Loucy (cell line): ENCODE data around the gene TEKT4.
"Not testable (repeated sequence)": the region's sequence is repeated elsewhere in the genome, so short reads cannot be mapped to it uniquely, and the experiment has no call there.

Experiments
- H2AFZ ChIP-seq: fragments of 200-600 bp; sonication (generic); 2 replicates; pipeline ENCODE4 v1.6.0; 2016; ENCODE audit warnings: antibody characterized with exemption, mild to moderate bottlenecking, low read length, moderate library complexity
- H3F3A ChIP-seq: fragments of 200-600 bp; 2 replicates; pipeline ENCODE4 v1.6.0; 2016; ENCODE audit warnings: antibody characterized with exemption, low read depth, mild to moderate bottlenecking
- H3K27me3 ChIP-seq: fragments of 200-600 bp; sonication (generic); 2 replicates; pipeline ENCODE4 v1.6.1; 2014; ENCODE audit warnings: low read length, mild to moderate bottlenecking; ENCODE audit not compliant: insufficient read depth, poor library complexity, severe bottlenecking
- H3K36me3 ChIP-seq: fragments of 200-600 bp; sonication (generic); 2 replicates; pipeline ENCODE4 v1.6.1; 2016; ENCODE audit warnings: low read length; ENCODE audit not compliant: insufficient read depth
- H3K4me1 ChIP-seq: fragments of 200-600 bp; sonication (generic); 2 replicates; pipeline ENCODE4 v1.5.1; 2014; ENCODE audit warnings: low read length, mild to moderate bottlenecking; ENCODE audit not compliant: insufficient read depth, poor library complexity, severe bottlenecking
- H3K4me2 ChIP-seq: fragments of 200-600 bp; sonication (generic); 2 replicates; pipeline ENCODE4 v1.6.0; 2014; ENCODE audit warnings: antibody characterized with exemption, low read length, low read depth, mild to moderate bottlenecking; ENCODE audit not compliant: poor library complexity, severe bottlenecking
- H3K4me3 ChIP-seq: fragments of 200-600 bp; sonication (generic); 2 replicates; pipeline ENCODE4 v1.5.1; 2014; ENCODE audit warnings: low read length, mild to moderate bottlenecking, mixed read lengths; ENCODE audit not compliant: poor library complexity, severe bottlenecking
- H3K79me2 ChIP-seq: fragments of 200-600 bp; sonication (generic); 2 replicates; pipeline ENCODE4 v1.6.1; 2014; ENCODE audit warnings: low read length; ENCODE audit not compliant: insufficient read depth
- H3K9ac ChIP-seq: fragments of 200-600 bp; sonication (generic); 2 replicates; pipeline ENCODE4 v1.6.0; 2014; ENCODE audit warnings: mild to moderate bottlenecking, low read depth, low read length, moderate library complexity; ENCODE audit not compliant: poor library complexity, severe bottlenecking
- H3K9me2 ChIP-seq: fragments of 200-600 bp; sonication (generic); replicated peaks from 2 replicates; pipeline ENCODE4 v1.6.1; 2016; ENCODE audit warnings: low read depth, low read length, mixed read lengths
- H3K9me3 ChIP-seq: fragments of 200-600 bp; sonication (generic); 2 replicates; pipeline ENCODE4 v1.6.1; 2014; ENCODE audit warnings: mild to moderate bottlenecking, antibody characterized with exemption, low read length, low read depth; ENCODE audit not compliant: insufficient read depth
- H4K20me1 ChIP-seq: fragments of 200-600 bp; sonication (generic); 2 replicates; pipeline ENCODE4 v1.6.0; 2014; ENCODE audit warnings: antibody characterized with exemption, low read length, mild to moderate bottlenecking; ENCODE audit not compliant: insufficient read depth, poor library complexity, severe bottlenecking
- CTCF ChIP-seq: fragments of 200-600 bp; sonication (generic); conservative IDR thresholded peaks from 2 replicates; pipeline ENCODE4 v1.5.1; 2014; ENCODE audit warnings: mild to moderate bottlenecking, antibody characterized with exemption, low read length
- EZH2phosphoT487 ChIP-seq: fragments of 200-600 bp; IDR thresholded peaks from 2 replicates; pipeline ENCODE4 v1.6.1; 2018; ENCODE audit warnings: antibody characterized with exemption, mild to moderate bottlenecking, moderate library complexity, borderline replicate concordance

Gene TEKT4

GRCh38 chr2:94880507-94880906 lies 9.3 kb downstream of the TEKT4 start:
- no peaks in the 10 kb centered on the region for H3K27me3 ChIP-seq
- no peak overlapping the region for H3K4me2 ChIP-seq
- TF ChIP-seq EZH2phosphoT487 (no peak), CTCF (no peak)

GRCh38 chr2:94881070-94881469 lies 9.8 kb downstream of the TEKT4 start:
- H4K20me1 ChIP-seq, result no peaks in the 10 kb centered on the region
- no peaks in the 10 kb centered on the region for H3F3A ChIP-seq
- H3K79me2 ChIP-seq, result no peaks in the 10 kb centered on the region
- no peak overlapping the region for H3K4me2 ChIP-seq
- TF ChIP-seq EZH2phosphoT487 (no peak), CTCF (no peak)
- no peak overlapping the region for H3K4me3 ChIP-seq
- no peak overlapping the region for H2AFZ ChIP-seq
- no peak overlapping the region for H3K9ac ChIP-seq
- H3K9me3 ChIP-seq, result no peaks in the 10 kb centered on the region
- H3K9me2 ChIP-seq, result no peaks in the 10 kb centered on the region
- no peaks in the 10 kb centered on the region for H3K27me3 ChIP-seq
- H3K4me1 ChIP-seq, result no peaks in the 10 kb centered on the region
- no peaks in the 10 kb centered on the region for H3K36me3 ChIP-seq

More at GRCh38 chr2:94880507-94880906, 9.3 kb downstream of the TEKT4 start:
- no peaks in the 10 kb centered on the region for H3K9me2 ChIP-seq
- H2AFZ ChIP-seq, result no peak overlapping the region
- no peaks in the 10 kb centered on the region for H3K79me2 ChIP-seq
- no peaks in the 10 kb centered on the region for H3K9me3 ChIP-seq
- no peaks in the 10 kb centered on the region for H3F3A ChIP-seq
- no peaks in the 10 kb centered on the region for H4K20me1 ChIP-seq
- H3K36me3 ChIP-seq, result no peaks in the 10 kb centered on the region
- H3K4me1 ChIP-seq, result no peaks in the 10 kb centered on the region
- H3K9ac ChIP-seq, result no peak overlapping the region
- no peak overlapping the region for H3K4me3 ChIP-seq

DNA sequence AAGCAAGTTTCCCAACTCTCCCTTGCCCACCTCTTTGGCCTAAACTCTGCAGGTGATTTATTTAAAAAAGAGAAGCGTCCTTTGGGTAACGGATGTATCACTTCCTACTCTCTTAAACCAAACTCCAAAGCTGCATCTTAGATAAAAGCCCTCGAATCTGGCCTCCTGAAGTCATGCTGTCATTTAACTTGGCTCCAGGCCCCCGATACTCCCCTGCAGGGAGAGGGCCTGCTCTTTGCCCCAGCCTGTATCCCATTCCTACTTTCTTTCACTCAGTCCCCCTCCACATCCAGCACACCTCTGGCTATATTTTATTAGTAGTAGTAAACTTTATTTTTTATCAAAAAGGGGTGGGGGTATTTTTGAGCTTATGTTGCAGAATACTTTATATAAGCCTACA lies 19.0 kb downstream of the TEKT4 start:
- Histone ChIP-seq H3K4me3 (no peak overlapping the region), H3K4me1 (no peaks in the 10 kb centered on the region), H3K79me2 (no peaks in the 10 kb centered on the region), H4K20me1 (no peaks in the 10 kb centered on the region), H3K36me3 (no peaks in the 10 kb centered on the region), H3K27me3 (no peaks in the 10 kb centered on the region), H3F3A (no peaks in the 10 kb centered on the region), H3K4me2 (no peak overlapping the region), H2AFZ (no peak overlapping the region), H3K9me3 (no peaks in the 10 kb centered on the region), H3K9me2 (no peaks in the 10 kb centered on the region), H3K9ac (no peak overlapping the region)
- TF ChIP-seq CTCF (no peak), EZH2phosphoT487 (no peak)

- H2AFZ ChIP-seq, H3K4me3 ChIP-seq: not testable (repeated sequence)
Measured at GRCh38 chr2:94895273-94895672, 24.0 kb downstream of the TEKT4 start.

GRCh38 chr2:94906976-94907375 lies 35.7 kb downstream of the TEKT4 start:
- not testable (repeated sequence) for H4K20me1 ChIP-seq, H3K9me2 ChIP-seq, H3K4me1 ChIP-seq, H3K9ac ChIP-seq, H3F3A ChIP-seq, H3K4me3 ChIP-seq, H3K4me2 ChIP-seq, H3K79me2 ChIP-seq, H3K36me3 ChIP-seq, H2AFZ ChIP-seq, H3K9me3 ChIP-seq, H3K27me3 ChIP-seq

More at GRCh38 chr2:94895273-94895672, 24.0 kb downstream of the TEKT4 start:
- H3K9me2 ChIP-seq, H3K9ac ChIP-seq, H4K20me1 ChIP-seq, H3K4me2 ChIP-seq, H3K27me3 ChIP-seq, H3K4me1 ChIP-seq, H3F3A ChIP-seq, H3K79me2 ChIP-seq, H3K9me3 ChIP-seq, H3K36me3 ChIP-seq: not testable (repeated sequence)
